Body of pancreas (tissue), 4 donors: ENCODE measurements around the gene APCDD1.

Source experiments
- POLR2A ChIP-seq, 3 donors: fragments of 450-650 bp; IDR thresholded peaks; one replicate each; pipeline ENCODE4 v1.6.1; 2016; ENCODE audit warnings: antibody characterized with exemption in 3 of 3, mild to moderate bottlenecking in 2 of 3
- TF ChIP-seq, protein P1 (sequence below), 7 experiments: fragments of 450-650 bp in 4 of 7; fragments of 200-600 bp in 3 of 7; sonication (generic) in 3 of 7; IDR thresholded peaks; one replicate each; pipeline ENCODE4 v1.5.1; 2016 to 2019; ENCODE audit warnings: antibody characterized with exemption in 7 of 7

DNA sequence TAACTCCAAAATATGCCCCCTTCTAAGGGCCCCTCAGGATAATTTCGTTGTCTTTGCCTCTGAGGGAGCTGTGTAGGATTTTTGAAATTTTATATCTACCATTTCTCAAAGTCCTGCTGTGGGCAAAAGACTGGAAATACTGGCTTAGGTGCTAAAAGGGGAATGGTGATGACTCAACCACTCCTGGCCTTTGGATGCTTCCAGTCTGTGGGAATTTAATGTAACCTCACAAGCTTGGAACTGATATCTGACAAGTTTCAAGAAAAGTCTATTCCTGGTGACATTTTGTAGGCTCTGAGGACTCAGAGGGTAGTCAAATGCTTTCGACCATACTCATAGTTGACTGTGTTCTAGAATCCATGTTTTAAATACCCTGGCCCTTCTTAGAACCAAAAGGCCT lies 3.4 kb upstream of the APCDD1 start:
- TF ChIP-seq, protein P1, sequence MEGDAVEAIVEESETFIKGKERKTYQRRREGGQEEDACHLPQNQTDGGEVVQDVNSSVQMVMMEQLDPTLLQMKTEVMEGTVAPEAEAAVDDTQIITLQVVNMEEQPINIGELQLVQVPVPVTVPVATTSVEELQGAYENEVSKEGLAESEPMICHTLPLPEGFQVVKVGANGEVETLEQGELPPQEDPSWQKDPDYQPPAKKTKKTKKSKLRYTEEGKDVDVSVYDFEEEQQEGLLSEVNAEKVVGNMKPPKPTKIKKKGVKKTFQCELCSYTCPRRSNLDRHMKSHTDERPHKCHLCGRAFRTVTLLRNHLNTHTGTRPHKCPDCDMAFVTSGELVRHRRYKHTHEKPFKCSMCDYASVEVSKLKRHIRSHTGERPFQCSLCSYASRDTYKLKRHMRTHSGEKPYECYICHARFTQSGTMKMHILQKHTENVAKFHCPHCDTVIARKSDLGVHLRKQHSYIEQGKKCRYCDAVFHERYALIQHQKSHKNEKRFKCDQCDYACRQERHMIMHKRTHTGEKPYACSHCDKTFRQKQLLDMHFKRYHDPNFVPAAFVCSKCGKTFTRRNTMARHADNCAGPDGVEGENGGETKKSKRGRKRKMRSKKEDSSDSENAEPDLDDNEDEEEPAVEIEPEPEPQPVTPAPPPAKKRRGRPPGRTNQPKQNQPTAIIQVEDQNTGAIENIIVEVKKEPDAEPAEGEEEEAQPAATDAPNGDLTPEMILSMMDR (IDR thresholded peaks at IDR 0.05) = no peak
- TF ChIP-seq POLR2A (IDR thresholded peaks at IDR 0.05) = no peak
